ENCODE measurements around the gene SCD. TPM values are rescaled to one million over a fixed set of nuclear protein-coding genes. Genes with fewer than 3 reads are reported as not detected.
A peak's percentile ranks its signal among the peaks of the same experiment; 100 is the strongest.

SCD gene
- total RNA-seq, 4 donors from 2014 or later: 2.2 to 29.7 (median 5.1) TPM

GRCh38 chr10:100360234-100360633, 13.2 kb downstream of the SCD start:
- TF ChIP-seq POLR2A (IDR thresholded peaks at IDR 0.05) (no peak), CTCF (IDR thresholded peaks at IDR 0.05) (no peak)
- Histone ChIP-seq H3K27ac (no peak overlapping the region), H3K4me1 (peaks cover 0 to 20% of the 10 kb centered on the region in 2 donors), H3K4me3 (replicated peaks in 1 of 3) (no peak overlapping the region), H3K36me3 (no peaks in the 10 kb centered on the region), H3K9me3 (no peaks in the 10 kb centered on the region), H3K27me3 (no peaks in the 10 kb centered on the region)
- 66 to 68% methylated on average over 6 of the region's 6 CpGs for WGBS, 2 donors
- no peak for DNase-seq
- intact Hi-C loops (cut with DNase I): no loop called here

GRCh38 chr10:100362570-100363496, 15.8 kb downstream of the SCD start:
- Histone ChIP-seq H3K4me3 (replicated peaks in 1 of 3) (no peak overlapping the region), H3K9me3 (no peaks in the 10 kb centered on the region), H3K27ac (no peak overlapping the region), H3K27me3 (no peaks in the 10 kb centered on the region), H3K4me1 (peaks cover 0 to 21% of the 10 kb centered on the region in 2 donors), H3K36me3 (no peaks in the 10 kb centered on the region)
- intact Hi-C loops (cut with DNase I): no loop called here
- no peak for DNase-seq
- 83 to 90% methylated on average over 5 of the region's 6 CpGs for WGBS, 2 donors
- TF ChIP-seq POLR2A (IDR thresholded peaks at IDR 0.05): no peak
- TF ChIP-seq CTCF (IDR thresholded peaks at IDR 0.05): no peak

- 95 to 96% methylated on average over 3 of the region's 3 CpGs for WGBS, 2 donors
- no peak for TF ChIP-seq POLR2A (IDR thresholded peaks at IDR 0.05)
- no peak for TF ChIP-seq CTCF (IDR thresholded peaks at IDR 0.05)
- H3K36me3 ChIP-seq: no peaks in the 10 kb centered on the region
Measured at GRCh38 chr10:100364175-100364574, 17.1 kb downstream of the SCD start.

GRCh38 chr10:100364735-100365391, 17.8 kb downstream of the SCD start:
- Histone ChIP-seq H3K9me3 (no peaks in the 10 kb centered on the region), H3K36me3 (no peaks in the 10 kb centered on the region), H3K27me3 (no peaks in the 10 kb centered on the region), H3K4me3 (replicated peaks in 1 of 3) (no peak overlapping the region), H3K27ac (no peak overlapping the region), H3K4me1 (peaks cover 0 to 11% of the 10 kb centered on the region in 2 donors)
- 38 to 48% methylated on average over 6 to 7 of the region's 7 CpGs for WGBS, 2 donors
- intact Hi-C loops (cut with DNase I): no loop called here
- TF ChIP-seq POLR2A (IDR thresholded peaks at IDR 0.05) (no peak), CTCF (IDR thresholded peaks at IDR 0.05) (no peak)
- peak; percentile 62 to 65 for DNase-seq

More at GRCh38 chr10:100364175-100364574, 17.1 kb downstream of the SCD start:
- H3K4me3 ChIP-seq (replicated peaks in 1 of 3): no peak overlapping the region
- no peak for DNase-seq
- peaks cover 0 to 18% of the 10 kb centered on the region in 2 donors for H3K4me1 ChIP-seq
- H3K27ac ChIP-seq: no peak overlapping the region
- no peaks in the 10 kb centered on the region for H3K27me3 ChIP-seq
- intact Hi-C loops (cut with DNase I): no loop called here
- no peaks in the 10 kb centered on the region for H3K9me3 ChIP-seq

- intact Hi-C loops (cut with DNase I): no loop called here
- no peak overlapping the region for H3K27ac ChIP-seq
- no peak overlapping the region for H3K4me3 ChIP-seq (replicated peaks in 1 of 3)
- no peaks in the 10 kb centered on the region for H3K9me3 ChIP-seq
- H3K27me3 ChIP-seq: no peaks in the 10 kb centered on the region
- no peak for DNase-seq
- no peak for TF ChIP-seq CTCF (IDR thresholded peaks at IDR 0.05)
- TF ChIP-seq POLR2A (IDR thresholded peaks at IDR 0.05): no peak
- H3K36me3 ChIP-seq: no peaks in the 10 kb centered on the region
- peaks cover 0 to 22% of the 10 kb centered on the region in 2 donors for H3K4me1 ChIP-seq
Measured at GRCh38 chr10:100368721-100369120, 21.7 kb downstream of the SCD start.

Measured in thyroid gland (tissue), 4 donors.